K562 (cell line): ENCODE data around the gene CNPY2. TPM values are rescaled to one million over a fixed set of nuclear protein-coding genes. Genes with fewer than 3 reads are reported as not detected.

Experiments
- ETV1 ChIP-seq: fragments of 450-650 bp; conservative IDR thresholded peaks from 2 replicates; pipeline ENCODE4 v1.6.1; 2016; ENCODE audit warnings: missing genetic modification characterization, control low read depth, low read depth, missing compliant biosample characterization
- FOXA3 ChIP-seq, 2 experiments: fragments of 450-650 bp in 1 of 2; sonication (generic) in 1 of 2; formaldehyde crosslinking; IDR thresholded peaks in 1 of 2; conservative IDR thresholded peaks in 1 of 2; 2 replicates each; pipeline versions ENCODE4 v1.4.0 to v1.8.0; 2020 to 2022; ENCODE audit warnings: mild to moderate bottlenecking in 2 of 2, missing genetic modification reagents in 1 of 2
- FOXK2 ChIP-seq, 2 experiments: fragments of 450-650 bp; IDR thresholded peaks in 1 of 2; conservative IDR thresholded peaks in 1 of 2; 2 replicates each; pipeline ENCODE4 v1.6.1; 2016; ENCODE audit warnings: low read depth in 2 of 2, mild to moderate bottlenecking in 1 of 2
- HNRNPK ChIP-seq: fragments of 200-400 bp; formaldehyde crosslinking; IDR thresholded peaks from one replicate; pipeline ENCODE4 v1.6.1; 2018; ENCODE audit warnings: mild to moderate bottlenecking, low read depth, low read length; ENCODE audit not compliant: poor library complexity, severe bottlenecking
- KDM4B ChIP-seq, 2 experiments: fragments of 450-650 bp in 1 of 2; sonication (generic) in 1 of 2; IDR thresholded peaks; 2 replicates each; pipeline ENCODE4 v1.6.1; 2016 to 2017; ENCODE audit warnings: borderline replicate concordance in 2 of 2, antibody characterized with exemption in 1 of 2, low read depth in 1 of 2, mild to moderate bottlenecking in 1 of 2
- NR1H2 ChIP-seq: sonication (generic); formaldehyde crosslinking; IDR thresholded peaks from 2 replicates; pipeline ENCODE4 v1.4.0; 2020; ENCODE audit warnings: mild to moderate bottlenecking, missing genetic modification reagents
- NR2C1 ChIP-seq, 2 experiments: fragments of 450-650 bp; IDR thresholded peaks; 2 replicates each; pipeline ENCODE4 v1.6.1; 2017; ENCODE audit warnings: mild to moderate bottlenecking in 2 of 2, antibody characterized with exemption in 1 of 2, inconsistent platforms in 1 of 2, missing compliant biosample characterization in 1 of 2, missing genetic modification characterization in 1 of 2
- NUFIP1 ChIP-seq: fragments of 450-650 bp; IDR thresholded peaks from 2 replicates; pipeline ENCODE4 v1.6.1; 2018; ENCODE audit not compliant: partially characterized antibody
- RHOXF2B ChIP-seq: fragments of 250-450 bp; sonication (Bioruptor Pico); conservative IDR thresholded peaks from 2 replicates; pipeline ENCODE4 v1.5.1; 2021
- SP1 ChIP-seq: sonication (generic); formaldehyde crosslinking; IDR thresholded peaks from 2 replicates; pipeline ENCODE4 v1.8.1; 2022; ENCODE audit warnings: mild to moderate bottlenecking, missing genetic modification reagents
- TBP ChIP-seq: optimal IDR thresholded peaks from 2 replicates; pipeline ENCODE3; 2011; ENCODE audit warnings: low read depth, low read length, improper control_type of control experiment
- ZBTB8A ChIP-seq: fragments of 450-650 bp; IDR thresholded peaks from 2 replicates; pipeline ENCODE4 v1.6.1; 2018; ENCODE audit warnings: mild to moderate bottlenecking, moderate library complexity; ENCODE audit not compliant: partially characterized antibody
- ZNF217 ChIP-seq: sonication (generic); formaldehyde crosslinking; IDR thresholded peaks from 2 replicates; pipeline ENCODE4 v1.8.0; 2022; ENCODE audit warnings: mild to moderate bottlenecking, missing genetic modification reagents
- ZNF445 ChIP-seq: fragments of 250-450 bp; sonication (Bioruptor Pico); IDR thresholded peaks from 2 replicates; pipeline ENCODE4 v1.4.0; 2020; ENCODE audit warnings: low read depth, mild to moderate bottlenecking, moderate library complexity
- ZNF699 ChIP-seq: fragments of 250-450 bp; sonication (Bioruptor Pico); IDR thresholded peaks from 2 replicates; pipeline ENCODE4 v1.8.0; 2021; ENCODE audit warnings: mild to moderate bottlenecking, moderate library complexity; ENCODE audit not compliant: insufficient replicate concordance
- polyA plus RNA-seq, 8 experiments: library from polyadenylated mRNA; depleted of rRNA in 4 of 8; stranded (reverse) in 5 of 8; unstranded in 3 of 8; fragments of >200 nt; fragmentation: Nextera tagmentation in 2 of 8; fragmentation: Illumina TruSeq in 1 of 8; extraction: Ambion mirVana in 2 of 8; extraction: Trizol in 1 of 8; gene quantifications; 2 replicates each; pipeline versions ENCODE4 v1.2.1 to v1.2.3, GENCODE V29; 2011 to 2014; ENCODE audit warnings: inconsistent platforms in 1 of 8, missing spikeins in 1 of 8
- total RNA-seq, 7 experiments: library from RNA; depleted of rRNA in 6 of 7; stranded (reverse); fragments of >200 nt in 6 of 7; fragmentation: Illumina TruSeq in 2 of 7; extraction: Trizol in 2 of 7; gene quantifications; 2 replicates each; pipeline versions ENCODE4 v1.2.1 to v1.2.3, GENCODE V29; 2011 to 2021; ENCODE audit warnings: low replicate concordance in 1 of 7
- TF ChIP-seq, protein P1 (sequence below): IDR thresholded peaks from 2 replicates; pipeline ENCODE4 v1.6.1; 2014; ENCODE audit warnings: antibody characterized with exemption
- TF ChIP-seq, protein P2 (sequence below): sonication (generic); formaldehyde crosslinking; IDR thresholded peaks from 2 replicates; pipeline ENCODE4 v1.8.0; 2022; ENCODE audit warnings: missing genetic modification reagents, mild to moderate bottlenecking, moderate library complexity, borderline replicate concordance
- TF ChIP-seq, protein P3 (sequence below): fragments of 250-450 bp; sonication (Bioruptor Pico); IDR thresholded peaks from 2 replicates; pipeline ENCODE4 v1.8.0; 2021; ENCODE audit warnings: borderline replicate concordance, mild to moderate bottlenecking, moderate library complexity; ENCODE audit not compliant: poor library complexity, severe bottlenecking
- TF ChIP-seq, protein P4 (sequence below), 2 experiments: IDR thresholded peaks; 2 replicates each; pipeline ENCODE4 v1.6.1; 2011; ENCODE audit warnings: borderline replicate concordance in 1 of 2, control low read depth in 1 of 2, low read depth in 1 of 2, low read length in 1 of 2, mild to moderate bottlenecking in 1 of 2, mixed read lengths in 1 of 2, moderate library complexity in 1 of 2; ENCODE audit not compliant: insufficient read depth in 1 of 2, insufficient read length in 1 of 2, poor library complexity in 1 of 2, severe bottlenecking in 1 of 2; ENCODE audit errors: extremely low read depth in 1 of 2
- TF ChIP-seq, protein P5 (sequence below): fragments of 250-450 bp; sonication (Bioruptor Pico); IDR thresholded peaks from 2 replicates; pipeline ENCODE4 v1.4.0; 2020; ENCODE audit warnings: mild to moderate bottlenecking, moderate library complexity

The CNPY2 gene
- total and polyA plus RNA-seq, 9 of the 15 experiments (the other 6 are each of a cell fraction or from before 2014, with no cell fraction given): 33.8 to 190 (median 138) TPM

DNA sequence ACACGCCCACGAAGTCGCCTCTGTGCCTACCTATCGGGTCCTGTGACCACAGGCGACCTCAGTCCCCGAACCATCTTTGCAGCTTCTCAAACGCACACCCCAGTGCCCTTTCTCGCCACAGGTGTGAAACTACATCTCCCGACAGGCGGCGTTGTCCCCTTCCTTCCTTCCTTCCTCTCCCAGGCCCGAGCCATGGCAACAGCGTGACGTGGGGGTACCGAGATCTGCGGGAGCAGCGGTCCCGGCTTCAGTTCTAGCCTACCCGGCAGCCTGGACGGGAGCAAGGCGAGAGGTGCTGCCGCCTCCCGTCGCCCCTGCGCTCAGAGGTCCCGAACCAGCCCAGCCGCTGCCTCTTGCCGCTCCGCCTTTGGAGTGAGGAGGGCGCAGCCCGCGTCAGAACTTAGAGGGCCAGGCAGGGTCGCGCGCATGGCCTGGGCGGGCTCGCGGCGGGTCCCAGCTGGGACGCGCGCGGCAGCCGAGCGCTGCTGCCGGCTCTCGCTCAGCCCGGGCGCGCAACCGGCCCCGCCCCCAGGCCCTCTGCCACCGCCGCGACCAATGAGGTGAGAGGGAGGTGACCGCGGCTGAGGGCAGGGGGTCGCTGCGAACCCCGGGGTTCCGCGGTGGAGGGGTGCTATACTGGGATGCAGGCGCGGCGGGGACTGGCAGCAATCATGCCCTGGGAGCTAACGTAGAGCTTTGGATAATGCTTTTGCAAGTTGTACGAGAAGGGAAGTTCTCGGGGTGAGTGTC is 48.9 kb downstream of the CNPY2 start, which contains the start of gene COQ10A (continued):
- TF ChIP-seq SP1 (CRISPR knock-in tag) (peak; percentile 67; the same call in 1 of the 2 replicates), FOXK2 (conservative IDR thresholded peaks at IDR 0.05 in 1 of 2, IDR thresholded peaks at IDR 0.05 in 1 of 2; ENCODE audit: low read depth in 2 of 2) (peak; percentile 66 to 70; a peak in 2 of 4 replicates), ZNF699 (CRISPR knock-in tag) (no peak), ZBTB8A (no peak), FOXA3 (CRISPR knock-in tag; conservative IDR thresholded peaks at IDR 0.05 in 1 of 2, IDR thresholded peaks at IDR 0.05 in 1 of 2) (no peak), KDM4B (IDR thresholded peaks at IDR 0.05; ENCODE audit: borderline replicate concordance in 2 of 2, low read depth in 1 of 2) (no peak), NR2C1 (IDR thresholded peaks at IDR 0.05) (peak; percentile 12; the same call in 1 of the 2 replicates), NR2C1 (tag; IDR thresholded peaks at IDR 0.05) (peak; percentile 59), NUFIP1 (no peak), RHOXF2B (no peak), ETV1 (tag) (peak; percentile 73), TBP (peak; percentile 59), ZNF445 (CRISPR knock-in tag) (no peak), ZNF217 (CRISPR knock-in tag) (no peak), NR1H2 (no peak), HNRNPK (peak; percentile 19)
- TF ChIP-seq, protein P1, sequence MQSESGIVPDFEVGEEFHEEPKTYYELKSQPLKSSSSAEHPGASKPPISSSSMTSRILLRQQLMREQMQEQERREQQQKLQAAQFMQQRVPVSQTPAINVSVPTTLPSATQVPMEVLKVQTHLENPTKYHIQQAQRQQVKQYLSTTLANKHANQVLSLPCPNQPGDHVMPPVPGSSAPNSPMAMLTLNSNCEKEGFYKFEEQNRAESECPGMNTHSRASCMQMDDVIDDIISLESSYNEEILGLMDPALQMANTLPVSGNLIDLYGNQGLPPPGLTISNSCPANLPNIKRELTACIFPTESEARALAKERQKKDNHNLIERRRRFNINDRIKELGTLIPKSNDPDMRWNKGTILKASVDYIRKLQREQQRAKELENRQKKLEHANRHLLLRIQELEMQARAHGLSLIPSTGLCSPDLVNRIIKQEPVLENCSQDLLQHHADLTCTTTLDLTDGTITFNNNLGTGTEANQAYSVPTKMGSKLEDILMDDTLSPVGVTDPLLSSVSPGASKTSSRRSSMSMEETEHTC: no peak
- TF ChIP-seq, protein P2, sequence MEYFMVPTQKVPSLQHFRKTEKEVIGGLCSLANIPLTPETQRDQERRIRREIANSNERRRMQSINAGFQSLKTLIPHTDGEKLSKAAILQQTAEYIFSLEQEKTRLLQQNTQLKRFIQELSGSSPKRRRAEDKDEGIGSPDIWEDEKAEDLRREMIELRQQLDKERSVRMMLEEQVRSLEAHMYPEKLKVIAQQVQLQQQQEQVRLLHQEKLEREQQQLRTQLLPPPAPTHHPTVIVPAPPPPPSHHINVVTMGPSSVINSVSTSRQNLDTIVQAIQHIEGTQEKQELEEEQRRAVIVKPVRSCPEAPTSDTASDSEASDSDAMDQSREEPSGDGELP (CRISPR knock-in tag): peak; percentile 93
- TF ChIP-seq, protein P3, sequence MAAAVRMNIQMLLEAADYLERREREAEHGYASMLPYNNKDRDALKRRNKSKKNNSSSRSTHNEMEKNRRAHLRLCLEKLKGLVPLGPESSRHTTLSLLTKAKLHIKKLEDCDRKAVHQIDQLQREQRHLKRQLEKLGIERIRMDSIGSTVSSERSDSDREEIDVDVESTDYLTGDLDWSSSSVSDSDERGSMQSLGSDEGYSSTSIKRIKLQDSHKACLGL (CRISPR knock-in tag): no peak
- TF ChIP-seq, protein P4, sequence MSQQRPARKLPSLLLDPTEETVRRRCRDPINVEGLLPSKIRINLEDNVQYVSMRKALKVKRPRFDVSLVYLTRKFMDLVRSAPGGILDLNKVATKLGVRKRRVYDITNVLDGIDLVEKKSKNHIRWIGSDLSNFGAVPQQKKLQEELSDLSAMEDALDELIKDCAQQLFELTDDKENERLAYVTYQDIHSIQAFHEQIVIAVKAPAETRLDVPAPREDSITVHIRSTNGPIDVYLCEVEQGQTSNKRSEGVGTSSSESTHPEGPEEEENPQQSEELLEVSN (IDR thresholded peaks at IDR 0.05; ENCODE audit: borderline replicate concordance in 1 of 2, extremely low read depth in 1 of 2, insufficient read depth in 1 of 2, insufficient read length in 1 of 2, low read depth in 1 of 2, low read length in 1 of 2, poor library complexity in 1 of 2, severe bottlenecking in 1 of 2): peak in 1 of 2 experiments; percentile 2
- TF ChIP-seq, protein P5, sequence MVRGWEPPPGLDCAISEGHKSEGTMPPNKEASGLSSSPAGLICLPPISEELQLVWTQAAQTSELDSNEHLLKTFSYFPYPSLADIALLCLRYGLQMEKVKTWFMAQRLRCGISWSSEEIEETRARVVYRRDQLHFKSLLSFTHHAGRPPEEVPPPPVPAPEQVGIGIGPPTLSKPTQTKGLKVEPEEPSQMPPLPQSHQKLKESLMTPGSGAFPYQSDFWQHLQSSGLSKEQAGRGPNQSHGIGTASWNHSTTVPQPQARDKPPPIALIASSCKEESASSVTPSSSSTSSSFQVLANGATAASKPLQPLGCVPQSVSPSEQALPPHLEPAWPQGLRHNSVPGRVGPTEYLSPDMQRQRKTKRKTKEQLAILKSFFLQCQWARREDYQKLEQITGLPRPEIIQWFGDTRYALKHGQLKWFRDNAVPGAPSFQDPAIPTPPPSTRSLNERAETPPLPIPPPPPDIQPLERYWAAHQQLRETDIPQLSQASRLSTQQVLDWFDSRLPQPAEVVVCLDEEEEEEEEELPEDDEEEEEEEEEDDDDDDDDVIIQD: no peak
